Cardiac muscle cell (in vitro differentiated cells and primary cell): ENCODE measurements around the gene TRABD. TPM values are rescaled to one million over a fixed set of nuclear protein-coding genes. Genes with fewer than 3 reads are reported as not detected.

Experiments used
- DNase-seq, 2 donors: peaks; one replicate each; pipeline versions ENCODE4 v3.0.0 to v3.0.0-alpha.2; 2010 to 2017; ENCODE audit warnings: low read depth in 1 of 2, low spot score in 1 of 2
- H3K27ac ChIP-seq: fragments of 200-600 bp; sonication (generic); 2 replicates; pipeline ENCODE4 v1.5.1; 2016
- H3K27me3 ChIP-seq: fragments of 200-600 bp; sonication (generic); 2 replicates; pipeline ENCODE4 v1.6.0; 2016; ENCODE audit warnings: control low read depth
- H3K36me3 ChIP-seq: fragments of 200-600 bp; sonication (generic); 2 replicates; pipeline ENCODE4 v1.5.1; 2016; ENCODE audit warnings: control low read depth
- H3K4me1 ChIP-seq: fragments of 200-600 bp; sonication (generic); 2 replicates; pipeline ENCODE4 v1.8.1; 2017; ENCODE audit warnings: low read depth, mild to moderate bottlenecking, mixed run types
- H3K4me3 ChIP-seq: fragments of 200-600 bp; sonication (generic); 2 replicates; pipeline ENCODE4 v1.5.1; 2016; ENCODE audit warnings: mild to moderate bottlenecking
- H3K9me3 ChIP-seq: fragments of 200-600 bp; sonication (generic); 2 replicates; pipeline ENCODE4 v1.5.1; 2017; ENCODE audit warnings: low read depth, mild to moderate bottlenecking, control low read depth
- polyA plus RNA-seq: library from polyadenylated mRNA; unstranded; fragments of >200 nt; fragmentation: Nextera tagmentation; extraction: Ambion mirVana; gene quantifications from 2 replicates; pipeline ENCODE4 v1.2.1, GENCODE V29; 2016
- total RNA-seq: library from RNA; depleted of rRNA; stranded (reverse); fragments of >200 nt; gene quantifications from 2 replicates; pipeline ENCODE4 v1.2.3, GENCODE V29; 2016
- TF ChIP-seq, protein P1 (sequence below): IDR thresholded peaks from 2 replicates; pipeline ENCODE4 v1.5.1; 2012; ENCODE audit warnings: low read depth, mild to moderate bottlenecking, low read length

TRABD gene
- total and polyA plus RNA-seq, 2 experiments from 2014 or later: 50.7 to 59.6 TPM

DNA sequence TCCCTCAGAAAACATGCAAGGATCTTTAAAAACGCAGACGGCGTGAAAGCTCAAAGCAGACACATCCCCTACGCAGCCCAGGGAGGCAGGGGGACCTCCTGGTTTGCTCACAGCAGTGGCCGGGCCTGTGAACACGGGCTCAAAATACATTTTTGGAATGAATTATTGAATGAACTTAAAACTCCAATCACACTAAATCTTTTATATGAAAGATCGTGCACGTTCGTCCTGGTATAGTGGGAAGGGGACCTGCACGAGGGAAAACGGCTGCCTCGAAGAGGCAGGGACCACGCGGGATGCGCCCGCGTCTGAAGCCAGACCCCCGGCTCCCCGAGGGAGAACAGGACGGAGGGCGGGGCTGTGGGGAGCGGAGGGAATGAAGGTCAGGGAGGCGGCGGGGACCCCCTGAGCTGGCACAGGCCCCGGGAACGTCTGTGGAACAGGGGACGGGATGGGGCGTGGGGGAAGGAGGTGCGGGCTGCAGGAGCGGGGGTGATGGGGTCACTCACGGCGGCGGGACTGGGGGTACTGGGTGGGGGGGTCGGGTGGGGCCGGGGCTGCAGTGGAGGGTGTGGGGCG lies 16.4 kb upstream of the TRABD start:
- Histone ChIP-seq H3K4me1 (peaks cover 21% of the 10 kb centered on the region), H3K36me3 (no peaks in the 10 kb centered on the region), H3K4me3 (peak overlapping the region; percentile 55), H3K27me3 (peaks cover 8% of the 10 kb centered on the region), H3K27ac (peak overlapping the region; percentile 9), H3K9me3 (no peaks in the 10 kb centered on the region)
- DNase-seq: peak; percentile 24 to 29
- TF ChIP-seq, protein P1, sequence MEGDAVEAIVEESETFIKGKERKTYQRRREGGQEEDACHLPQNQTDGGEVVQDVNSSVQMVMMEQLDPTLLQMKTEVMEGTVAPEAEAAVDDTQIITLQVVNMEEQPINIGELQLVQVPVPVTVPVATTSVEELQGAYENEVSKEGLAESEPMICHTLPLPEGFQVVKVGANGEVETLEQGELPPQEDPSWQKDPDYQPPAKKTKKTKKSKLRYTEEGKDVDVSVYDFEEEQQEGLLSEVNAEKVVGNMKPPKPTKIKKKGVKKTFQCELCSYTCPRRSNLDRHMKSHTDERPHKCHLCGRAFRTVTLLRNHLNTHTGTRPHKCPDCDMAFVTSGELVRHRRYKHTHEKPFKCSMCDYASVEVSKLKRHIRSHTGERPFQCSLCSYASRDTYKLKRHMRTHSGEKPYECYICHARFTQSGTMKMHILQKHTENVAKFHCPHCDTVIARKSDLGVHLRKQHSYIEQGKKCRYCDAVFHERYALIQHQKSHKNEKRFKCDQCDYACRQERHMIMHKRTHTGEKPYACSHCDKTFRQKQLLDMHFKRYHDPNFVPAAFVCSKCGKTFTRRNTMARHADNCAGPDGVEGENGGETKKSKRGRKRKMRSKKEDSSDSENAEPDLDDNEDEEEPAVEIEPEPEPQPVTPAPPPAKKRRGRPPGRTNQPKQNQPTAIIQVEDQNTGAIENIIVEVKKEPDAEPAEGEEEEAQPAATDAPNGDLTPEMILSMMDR: no peak

GRCh38 chr22:50169774-50170341 lies 15.9 kb upstream of the TRABD start:
- DNase-seq: peak; percentile 39 to 49
- H3K9me3 ChIP-seq: no peaks in the 10 kb centered on the region
- H3K27ac ChIP-seq: no peak overlapping the region
- peaks cover 8% of the 10 kb centered on the region for H3K27me3 ChIP-seq
- TF ChIP-seq, protein P1: no peak
- H3K4me1 ChIP-seq: peaks cover 21% of the 10 kb centered on the region
- peak overlapping the region; percentile 55 for H3K4me3 ChIP-seq
- H3K36me3 ChIP-seq: no peaks in the 10 kb centered on the region

- Histone ChIP-seq H3K27ac (no peak within 1 kb of the TSS), H3K36me3 (no peaks in the 10 kb centered on the region), H3K9me3 (no peaks in the 10 kb centered on the region), H3K27me3 (peaks cover 8% of the 10 kb centered on the region), H3K4me1 (peaks cover 26% of the 10 kb centered on the region), H3K4me3 (peak within 1 kb of the TSS; percentile 55)
- TF ChIP-seq, protein P1: no peak
- DNase-seq: peak; percentile 27 to 69
Observed at GRCh38 chr22:50170453-50171318, 15.0 kb upstream of the TRABD start, which contains the start of gene PANX2. Gene PANX2 (plus strand): TSS chr22:50170731. CDS start chr22:50170731, 0 bp downstream.

DNA sequence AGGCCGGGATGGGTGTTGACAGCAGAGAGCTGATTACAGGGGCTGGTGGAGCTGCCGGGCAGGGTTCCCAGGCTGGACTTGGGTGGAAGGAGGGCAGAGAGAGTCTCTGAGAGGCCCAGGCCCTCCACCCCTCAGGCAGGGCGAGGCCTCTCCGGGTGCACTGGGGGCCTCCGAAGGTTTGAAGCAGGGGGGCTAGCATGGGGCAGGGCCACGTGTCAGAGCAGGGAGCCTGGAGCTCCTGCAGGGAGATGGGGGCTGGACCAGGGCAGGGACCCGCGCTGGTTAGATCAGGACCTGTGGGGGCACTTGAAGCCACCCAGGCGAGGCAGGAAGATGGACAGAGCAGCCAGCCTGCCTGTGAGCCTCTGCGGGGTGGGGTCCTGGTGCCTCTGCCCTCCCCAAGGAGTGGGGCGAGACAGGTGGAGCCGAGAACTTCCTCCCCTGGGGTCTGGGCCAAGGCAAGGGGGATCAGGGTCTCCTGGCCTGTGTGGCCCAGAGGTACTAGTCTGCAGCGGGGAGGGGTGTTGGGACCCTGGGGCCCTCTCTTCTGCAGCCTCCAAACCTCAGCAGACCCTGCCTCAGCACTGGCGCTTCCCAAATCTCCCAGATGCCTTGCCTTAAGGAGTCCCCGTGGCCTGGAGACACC lies 14.3 kb upstream of the TRABD start:
- TF ChIP-seq, protein P1: no peak
- peak; percentile 13 to 64 for DNase-seq
- H3K27ac ChIP-seq: no peak overlapping the region

GRCh38 chr22:50171965-50172421 lies 13.7 kb upstream of the TRABD start:
- TF ChIP-seq, protein P1: no peak
- Histone ChIP-seq H3K4me3 (no peak overlapping the region), H3K9me3 (no peaks in the 10 kb centered on the region), H3K27me3 (peaks cover 8% of the 10 kb centered on the region), H3K36me3 (no peaks in the 10 kb centered on the region), H3K4me1 (peaks cover 37% of the 10 kb centered on the region), H3K27ac (no peak overlapping the region)
- DNase-seq: no peak

More for the DNA sequence above, 14.3 kb upstream of the TRABD start:
- Histone ChIP-seq H3K36me3 (no peaks in the 10 kb centered on the region), H3K4me1 (peaks cover 34% of the 10 kb centered on the region), H3K9me3 (no peaks in the 10 kb centered on the region), H3K27me3 (peaks cover 8% of the 10 kb centered on the region), H3K4me3 (peak overlapping the region; percentile 51)
